K562 (cell line): Measurements from ENCODE around the gene SPINK4. TPM values are rescaled to one million over a fixed set of nuclear protein-coding genes. Genes with fewer than 3 reads are reported as not detected.

Experiments used
- ATAC-seq: fragments of 200-7000 bp; cut with Tn5 transposase; 3 replicates; pipeline ENCODE4 v1.9.1; 2020; ENCODE audit warnings: moderate library complexity
- BruUV-seq: library from RNA; stranded (reverse); fragments of 400-500 nt; replicated peaks from 2 replicates; lab custom pipeline; 2021; lab: Mats Ljungman, UMichigan
- CTCF ChIA-PET: fragments of 300-600 bp; formaldehyde crosslinking; extraction: SDS; loops from one replicate; lab custom pipeline; 2021; ENCODE audit warnings: low intra/inter-chr PET ratio; lab: Yijun Ruan, JAX
- POLR2A ChIA-PET: fragments of 300-600, 350-650 bp; sonication (Branson Sonifier 250); formaldehyde crosslinking; extraction: SDS; loops from one replicate; lab custom pipeline; 2021; ENCODE audit warnings: antibody characterized with exemption, inconsistent platforms; lab: Yijun Ruan, JAX
- DNase-seq, 4 experiments: peaks; one replicate each; pipeline versions ENCODE4 v3.0.0 to v3.0.0-alpha.2; 2011 to 2018; ENCODE audit warnings: low spot score in 3 of 4, mixed read lengths in 3 of 4; ENCODE audit errors: extremely low read depth in 1 of 4
- FAIRE-seq: peaks from 2 replicates; lab custom pipeline; 2011; peaks lifted over from hg19 to GRCh38; lab: Jason Lieb, UNC
- H2AFZ ChIP-seq: 2 replicates; pipeline ENCODE4 v1.6.0; 2011; ENCODE audit warnings: low read depth, low read length, control low read depth, inconsistent platforms
- H3K27ac ChIP-seq: fragments of 200-600 bp; 3 replicates; pipeline ENCODE4 v1.8.0; 2011; ENCODE audit warnings: low read depth, mild to moderate bottlenecking, control low read depth, inconsistent platforms, low read length, moderate library complexity, mixed read lengths; ENCODE audit errors: extremely low read depth
- H3K27me3 ChIP-seq, 2 experiments: fragments of 300-600 bp in 1 of 2; 2 replicates in 1 of 2; 3 replicates in 1 of 2; pipeline versions ENCODE4 v1.6.0 to v1.8.0; 2011; ENCODE audit warnings: inconsistent platforms in 2 of 2, low read length in 2 of 2, mild to moderate bottlenecking in 1 of 2, mixed read lengths in 1 of 2, moderate library complexity in 1 of 2; ENCODE audit not compliant: control insufficient read depth in 2 of 2, insufficient read depth in 2 of 2
- H3K36me3 ChIP-seq: fragments of 300-600 bp; 3 replicates; pipeline ENCODE4 v1.8.0; 2011; ENCODE audit warnings: mild to moderate bottlenecking, low read length, inconsistent platforms; ENCODE audit not compliant: control insufficient read depth, insufficient read depth
- H3K4me1 ChIP-seq, 2 experiments: fragments of 200-600 bp in 1 of 2; replicated peaks in 1 of 2; 2 replicates in 1 of 2; 3 replicates in 1 of 2; pipeline versions ENCODE4 v1.5.1 to v1.8.0; 2011; ENCODE audit warnings: inconsistent platforms in 2 of 2, low read length in 2 of 2, mild to moderate bottlenecking in 1 of 2, mixed read lengths in 1 of 2, moderate library complexity in 1 of 2; ENCODE audit not compliant: control insufficient read depth in 2 of 2, insufficient read depth in 2 of 2
- H3K4me2 ChIP-seq: 2 replicates; pipeline ENCODE4 v1.6.1; 2011; ENCODE audit warnings: low read length, control low read depth, inconsistent platforms, mixed read lengths; ENCODE audit not compliant: insufficient read depth
- H3K4me3 ChIP-seq: fragments of 200-600 bp; sonication (generic), shearing (Covaris generic); 2 replicates; pipeline ENCODE4 v1.5.1; 2016; ENCODE audit warnings: control low read depth, inconsistent platforms
- H3K79me2 ChIP-seq: fragments of 200-600 bp; 3 replicates; pipeline ENCODE4 v1.8.0; 2011; ENCODE audit warnings: low read length, inconsistent platforms; ENCODE audit not compliant: control insufficient read depth, insufficient read depth
- H3K9ac ChIP-seq, 2 experiments: 2 replicates each; pipeline versions ENCODE4 v1.6.0 to v1.6.1; 2011; ENCODE audit warnings: low read depth in 2 of 2, low read length in 2 of 2, control low read depth in 1 of 2, inconsistent platforms in 1 of 2, mild to moderate bottlenecking in 1 of 2, mixed read lengths in 1 of 2; ENCODE audit not compliant: insufficient read depth in 1 of 2
- H3K9me1 ChIP-seq: one replicate; pipeline ENCODE4 v1.6.0; 2011; ENCODE audit warnings: inconsistent platforms, mild to moderate bottlenecking, low read length, moderate library complexity; ENCODE audit not compliant: control insufficient read depth, insufficient read depth
- H3K9me3 ChIP-seq: replicated peaks from 2 replicates; pipeline ENCODE4 v1.5.1; 2011; ENCODE audit warnings: low read depth, low read length, inconsistent platforms; ENCODE audit not compliant: control insufficient read depth, insufficient read depth
- H4K20me1 ChIP-seq: replicated peaks from 2 replicates; pipeline ENCODE4 v1.6.1; 2011; ENCODE audit warnings: low read length, inconsistent platforms, mixed read lengths; ENCODE audit not compliant: control insufficient read depth, insufficient read depth
- ARID2 ChIP-seq: fragments of 450-650 bp; IDR thresholded peaks from 2 replicates; pipeline ENCODE4 v1.6.1; 2017; ENCODE audit warnings: antibody characterized with exemption, mild to moderate bottlenecking
- CREBBP ChIP-seq: IDR thresholded peaks from one replicate; pipeline ENCODE4 v1.6.1; 2012; ENCODE audit warnings: low read depth, mild to moderate bottlenecking, control low read depth, inconsistent platforms, low read length
- JUND ChIP-seq, 2 experiments: IDR thresholded peaks; 2 replicates in 1 of 2; 3 replicates in 1 of 2; pipeline ENCODE4 v1.6.1; 2011; ENCODE audit warnings: borderline replicate concordance in 2 of 2, low read depth in 2 of 2, low read length in 2 of 2, improper control_type of control experiment in 1 of 2, missing biosample characterization in 1 of 2, missing genetic modification characterization in 1 of 2, missing genetic modification reagents in 1 of 2
- MAFK ChIP-seq: IDR thresholded peaks from 2 replicates; pipeline ENCODE4 v1.6.1; 2011; ENCODE audit warnings: low read length, improper control_type of control experiment
- MED1 ChIP-seq: sonication (generic); formaldehyde crosslinking; IDR thresholded peaks from 2 replicates; pipeline ENCODE4 v1.8.1; 2023; ENCODE audit warnings: missing genetic modification reagents, borderline replicate concordance
- NR2C1 ChIP-seq, 2 experiments: fragments of 450-650 bp; IDR thresholded peaks; 2 replicates each; pipeline ENCODE4 v1.6.1; 2017; ENCODE audit warnings: mild to moderate bottlenecking in 2 of 2, antibody characterized with exemption in 1 of 2, inconsistent platforms in 1 of 2, missing compliant biosample characterization in 1 of 2, missing genetic modification characterization in 1 of 2
- NR3C1 ChIP-seq: sonication (generic); formaldehyde crosslinking; IDR thresholded peaks from 2 replicates; pipeline ENCODE4 v1.8.1; 2022; ENCODE audit warnings: missing genetic modification reagents
- SRSF3 ChIP-seq: fragments of 200-400 bp; formaldehyde crosslinking; IDR thresholded peaks from 2 replicates; pipeline ENCODE4 v1.6.1; 2016; ENCODE audit warnings: mild to moderate bottlenecking, low read length, moderate library complexity; ENCODE audit not compliant: insufficient read depth
- U2AF1 ChIP-seq: fragments of 200-400 bp; formaldehyde crosslinking; optimal IDR thresholded peaks from 2 replicates; pipeline ENCODE3; 2017; ENCODE audit warnings: mild to moderate bottlenecking, low read depth, low read length, moderate library complexity
- ZBTB8A ChIP-seq: fragments of 450-650 bp; IDR thresholded peaks from 2 replicates; pipeline ENCODE4 v1.6.1; 2018; ENCODE audit warnings: mild to moderate bottlenecking, moderate library complexity; ENCODE audit not compliant: partially characterized antibody
- ZC3H11A ChIP-seq: IDR thresholded peaks from 2 replicates; pipeline ENCODE4 v1.6.1; 2012; ENCODE audit warnings: low read depth, low read length, improper control_type of control experiment
- ZFP30 ChIP-seq: fragments of 250-450 bp; sonication (Bioruptor Pico); IDR thresholded peaks from 2 replicates; pipeline ENCODE4 v1.8.0; 2022; ENCODE audit warnings: moderate library complexity, mild to moderate bottlenecking, inconsistent platforms, borderline replicate concordance
- ZNF121 ChIP-seq: sonication (generic); formaldehyde crosslinking; conservative IDR thresholded peaks from 2 replicates; pipeline ENCODE4 v1.8.0; 2022; ENCODE audit warnings: missing genetic modification reagents
- WGBS: fragments of 100-300 bp; shearing (Covaris generic); methylation state at CpG from one replicate; pipeline ENCODE4 v1.1.6; 2016; ENCODE audit warnings: low coverage, mixed read lengths; ENCODE audit not compliant: insufficient coverage; ENCODE audit errors: missing lambda C conversion rate; 5-methylcytosine and 5-hydroxymethylcytosine counted together
- in situ Hi-C: fragments of 300-500 bp; cut with MboI; formaldehyde crosslinking; loops from 4 replicates; pipeline ENCODE4 v1.15.0; 2018; ENCODE audit warnings: inconsistent platforms, mixed read lengths
- intact Hi-C: fragments of 100-400 bp; cut with micrococcal nuclease; formaldehyde crosslinking; loops from 2 replicates; pipeline ENCODE4 v1.14.2; 2022
- polyA plus RNA-seq, 8 experiments: library from polyadenylated mRNA; depleted of rRNA in 4 of 8; stranded (reverse) in 5 of 8; unstranded in 3 of 8; fragments of >200 nt; fragmentation: Nextera tagmentation in 2 of 8; fragmentation: Illumina TruSeq in 1 of 8; extraction: Ambion mirVana in 2 of 8; extraction: Trizol in 1 of 8; gene quantifications; 2 replicates each; pipeline versions ENCODE4 v1.2.1 to v1.2.3, GENCODE V29; 2011 to 2014; ENCODE audit warnings: inconsistent platforms in 1 of 8, missing spikeins in 1 of 8
- total RNA-seq, 7 experiments: library from RNA; depleted of rRNA in 6 of 7; stranded (reverse); fragments of >200 nt in 6 of 7; fragmentation: Illumina TruSeq in 2 of 7; extraction: Trizol in 2 of 7; gene quantifications; 2 replicates each; pipeline versions ENCODE4 v1.2.1 to v1.2.3, GENCODE V29; 2011 to 2021; ENCODE audit warnings: low replicate concordance in 1 of 7
- TF ChIP-seq, protein P1 (sequence below): fragments of 250-450 bp; sonication (Bioruptor Pico); IDR thresholded peaks from 2 replicates; pipeline ENCODE4 v1.8.0; 2022; ENCODE audit warnings: inconsistent platforms, mild to moderate bottlenecking, moderate library complexity, borderline replicate concordance
- TF ChIP-seq, protein P2 (sequence below): fragments of 450-650 bp; IDR thresholded peaks from 2 replicates; pipeline ENCODE4 v1.6.1; 2018; ENCODE audit not compliant: partially characterized antibody

SPINK4 gene
- total and polyA plus RNA-seq, 9 of the 15 experiments (the other 6 are each of a cell fraction or from before 2014, with no cell fraction given) = 0.74 to 5.5 (median 2.1) TPM; not detected in 2

- H3K4me2 ChIP-seq = no peak overlapping the region
- POLR2A ChIA-PET = interaction anchor here (0.6 to 1.1 kb wide), 3 partner anchors 12 to 502 kb away, joined by 3 read pairs; no protein-coding TSS in a partner anchor
- TF ChIP-seq ZFP30 = no peak
- no peak for TF ChIP-seq U2AF1
- TF ChIP-seq, protein P1, sequence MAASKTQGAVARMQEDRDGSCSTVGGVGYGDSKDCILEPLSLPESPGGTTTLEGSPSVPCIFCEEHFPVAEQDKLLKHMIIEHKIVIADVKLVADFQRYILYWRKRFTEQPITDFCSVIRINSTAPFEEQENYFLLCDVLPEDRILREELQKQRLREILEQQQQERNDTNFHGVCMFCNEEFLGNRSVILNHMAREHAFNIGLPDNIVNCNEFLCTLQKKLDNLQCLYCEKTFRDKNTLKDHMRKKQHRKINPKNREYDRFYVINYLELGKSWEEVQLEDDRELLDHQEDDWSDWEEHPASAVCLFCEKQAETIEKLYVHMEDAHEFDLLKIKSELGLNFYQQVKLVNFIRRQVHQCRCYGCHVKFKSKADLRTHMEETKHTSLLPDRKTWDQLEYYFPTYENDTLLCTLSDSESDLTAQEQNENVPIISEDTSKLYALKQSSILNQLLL (CRISPR knock-in tag) = no peak
- no peak for TF ChIP-seq JUND (IDR thresholded peaks at IDR 0.05; ENCODE audit: borderline replicate concordance, low read depth, low read length)
- TF ChIP-seq JUND (tag; IDR thresholded peaks at IDR 0.05; ENCODE audit: borderline replicate concordance, low read depth, low read length) = no peak
- TF ChIP-seq MED1 (CRISPR knock-in tag) = no peak
- TF ChIP-seq ZC3H11A = no peak
- no peak for TF ChIP-seq MAFK
- TF ChIP-seq CREBBP = no peak
- no peak for TF ChIP-seq ZNF121 (CRISPR knock-in tag)
- TF ChIP-seq ARID2 = no peak
- TF ChIP-seq, protein P2, sequence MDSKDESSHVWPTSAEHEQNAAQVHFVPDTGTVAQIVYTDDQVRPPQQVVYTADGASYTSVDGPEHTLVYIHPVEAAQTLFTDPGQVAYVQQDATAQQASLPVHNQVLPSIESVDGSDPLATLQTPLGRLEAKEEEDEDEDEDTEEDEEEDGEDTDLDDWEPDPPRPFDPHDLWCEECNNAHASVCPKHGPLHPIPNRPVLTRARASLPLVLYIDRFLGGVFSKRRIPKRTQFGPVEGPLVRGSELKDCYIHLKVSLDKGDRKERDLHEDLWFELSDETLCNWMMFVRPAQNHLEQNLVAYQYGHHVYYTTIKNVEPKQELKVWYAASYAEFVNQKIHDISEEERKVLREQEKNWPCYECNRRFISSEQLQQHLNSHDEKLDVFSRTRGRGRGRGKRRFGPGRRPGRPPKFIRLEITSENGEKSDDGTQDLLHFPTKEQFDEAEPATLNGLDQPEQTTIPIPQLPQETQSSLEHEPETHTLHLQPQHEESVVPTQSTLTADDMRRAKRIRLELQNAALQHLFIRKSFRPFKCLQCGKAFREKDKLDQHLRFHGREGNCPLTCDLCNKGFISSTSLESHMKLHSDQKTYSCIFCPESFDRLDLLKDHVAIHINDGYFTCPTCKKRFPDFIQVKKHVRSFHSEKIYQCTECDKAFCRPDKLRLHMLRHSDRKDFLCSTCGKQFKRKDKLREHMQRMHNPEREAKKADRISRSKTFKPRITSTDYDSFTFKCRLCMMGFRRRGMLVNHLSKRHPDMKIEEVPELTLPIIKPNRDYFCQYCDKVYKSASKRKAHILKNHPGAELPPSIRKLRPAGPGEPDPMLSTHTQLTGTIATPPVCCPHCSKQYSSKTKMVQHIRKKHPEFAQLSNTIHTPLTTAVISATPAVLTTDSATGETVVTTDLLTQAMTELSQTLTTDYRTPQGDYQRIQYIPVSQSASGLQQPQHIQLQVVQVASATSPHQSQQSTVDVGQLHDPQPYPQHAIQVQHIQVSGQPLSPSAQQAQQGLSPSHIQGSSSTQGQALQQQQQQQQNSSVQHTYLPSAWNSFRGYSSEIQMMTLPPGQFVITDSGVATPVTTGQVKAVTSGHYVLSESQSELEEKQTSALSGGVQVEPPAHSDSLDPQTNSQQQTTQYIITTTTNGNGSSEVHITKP = no peak
- no peak for TF ChIP-seq NR3C1 (CRISPR knock-in tag)
- TF ChIP-seq ZBTB8A = no peak
- no peak for TF ChIP-seq NR2C1 (IDR thresholded peaks at IDR 0.05)
- no peak for TF ChIP-seq NR2C1 (tag; IDR thresholded peaks at IDR 0.05)
- TF ChIP-seq SRSF3 = no peak
Observed at GRCh38 chr9:33202018-33202417, 37.9 kb upstream of the SPINK4 start.

More at GRCh38 chr9:33202018-33202417, 37.9 kb upstream of the SPINK4 start:
- no peaks in the 10 kb centered on the region for H3K79me2 ChIP-seq
- CTCF ChIA-PET = no interaction called here
- 0% methylated on average over 1 of the region's 1 CpG for WGBS
- ATAC-seq = peak; percentile 17; the same call in 1 of the 3 replicates
- 0 out of 2 replicates have a peak overlapping the region, but pooled peaks have one; percentile 24 for H2AFZ ChIP-seq
- no peaks in the 10 kb centered on the region for H3K9me3 ChIP-seq
- DNase-seq = no peak
- no peaks in the 10 kb centered on the region for H3K36me3 ChIP-seq
- no peak overlapping the region for H3K27ac ChIP-seq
- H3K4me3 ChIP-seq = no peak overlapping the region
- H3K9ac ChIP-seq = no peak overlapping the region
- intact Hi-C loops = no loop called here
- no peaks in the 10 kb centered on the region for H4K20me1 ChIP-seq
- in situ Hi-C loops = no loop called here
- BruUV-seq = no TSS peak
- FAIRE-seq = no peak
- no peaks in the 10 kb centered on the region; a peak in 1 of 5 replicates for H3K4me1 ChIP-seq
- no peaks in the 10 kb centered on the region for H3K9me1 ChIP-seq
- peaks cover 0 to 9% of the 10 kb centered on the region in 2 experiments; a peak in 2 of 5 replicates for H3K27me3 ChIP-seq
